AML-193 (cell line): ENCODE results near the gene NUBP1.
"Not testable (repeated sequence)": the region's sequence is repeated elsewhere in the genome, so short reads cannot be mapped to it uniquely, and the experiment has no call there.

Source experiments
- DNase-seq, 2 experiments: peaks; one replicate each; lab custom pipeline; 2025; lab: John Stamatoyannopoulos, UW

The NUBP1 gene

DNA sequence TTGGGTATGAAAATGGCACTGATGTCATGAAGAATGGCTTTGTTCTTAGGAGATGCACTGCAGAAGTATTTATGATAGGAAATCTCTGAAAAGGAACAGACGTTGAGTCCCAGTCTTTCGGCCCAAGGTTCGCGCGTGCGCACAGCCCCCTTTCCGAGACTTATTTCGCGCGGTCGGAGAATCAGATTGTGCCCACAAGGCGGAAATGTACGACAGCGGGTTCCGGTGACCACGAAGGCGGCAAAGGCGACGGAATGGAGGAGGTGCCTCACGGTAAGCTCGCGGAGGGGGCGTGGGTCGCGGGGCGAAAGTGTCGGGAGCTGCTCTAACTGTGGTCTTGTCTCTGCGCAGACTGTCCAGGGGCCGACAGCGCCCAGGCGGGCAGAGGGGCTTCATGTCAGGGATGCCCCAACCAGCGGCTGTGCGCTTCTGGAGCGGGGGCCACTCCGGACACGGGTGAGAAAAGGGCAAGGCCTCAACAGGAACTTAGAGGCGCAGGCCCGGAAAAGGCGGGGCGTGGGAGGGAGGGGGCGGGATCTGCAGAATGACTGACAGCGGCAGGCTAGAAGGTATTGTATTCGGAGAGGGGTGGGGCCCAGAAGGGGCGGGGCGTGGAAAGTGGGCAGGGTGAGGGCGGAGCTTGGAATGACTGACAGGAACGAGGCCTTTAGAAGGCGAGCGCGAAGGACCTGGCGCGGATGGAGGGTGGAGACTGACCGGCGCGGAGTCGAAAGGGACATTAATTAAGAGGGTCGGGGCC is at the start of gene NUBP1:
TSS of gene NUBP1 (plus strand) at position 233 of the 760 bp plus-strand sequence. CDS start at position 255, 22 bp downstream.
- peak; percentile 90 to 91 for DNase-seq

DNA sequence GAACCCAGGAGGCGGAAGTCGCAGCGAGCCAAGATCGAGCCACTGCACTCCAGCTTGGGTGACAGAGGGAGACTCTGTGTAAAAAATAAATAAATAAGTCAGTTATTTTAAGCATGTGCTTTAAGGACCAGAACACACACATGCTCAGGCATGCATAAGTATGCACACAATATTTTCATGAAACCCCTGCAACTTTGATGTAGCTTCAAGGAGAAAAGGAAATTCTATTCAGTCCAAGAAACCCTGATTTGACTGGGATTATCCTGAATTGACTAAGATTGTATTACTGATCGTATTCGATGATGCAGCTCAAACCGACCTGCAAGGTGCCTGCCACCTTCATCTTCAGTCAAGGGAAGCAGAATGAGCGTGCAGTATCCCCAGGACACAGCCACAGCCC is 49.8 kb upstream of the NUBP1 start:
- DNase-seq = no peak

DNA sequence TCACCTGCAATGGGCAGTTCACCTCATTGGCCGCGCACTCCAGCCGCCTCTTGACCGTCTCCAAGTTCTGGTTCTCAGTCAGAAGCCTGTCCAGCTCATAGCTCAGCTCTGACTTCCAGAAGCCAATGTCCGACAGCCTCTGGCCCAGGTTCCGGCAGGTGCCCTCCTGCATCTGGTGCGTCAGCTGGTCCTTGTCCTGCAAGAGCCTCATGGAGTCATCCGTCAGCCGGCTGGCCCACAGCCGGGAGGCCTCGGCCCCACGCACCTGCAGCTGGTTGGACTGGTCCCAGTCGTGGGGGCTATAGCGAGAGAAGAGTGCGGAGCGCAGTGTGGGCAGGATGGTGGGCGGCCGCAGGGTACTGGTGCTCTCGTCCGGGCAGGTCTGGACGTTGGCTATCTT is 49.3 kb upstream of the NUBP1 start:
- no peak for DNase-seq

DNA sequence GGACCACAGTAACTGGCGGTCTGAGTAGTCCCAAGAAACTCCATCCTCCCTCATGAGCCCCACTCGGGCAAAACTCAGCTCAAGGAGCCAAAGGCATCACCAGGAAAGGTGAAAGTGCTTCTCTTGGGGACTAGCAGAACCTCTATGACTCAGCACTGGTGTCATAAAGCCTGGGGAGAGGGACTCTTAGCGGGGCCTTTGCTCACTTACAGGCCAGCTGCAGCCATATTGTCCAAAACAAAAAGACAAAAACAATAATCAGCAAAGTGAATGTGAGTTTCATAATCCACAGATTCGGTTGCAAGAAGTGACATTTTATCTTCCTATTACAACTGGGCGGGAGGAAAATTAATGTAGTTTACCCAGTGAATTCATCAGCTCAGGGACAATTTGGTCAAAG is 48.8 kb upstream of the NUBP1 start, which contains the start of gene TEKT5:
TSS of gene TEKT5 (minus strand) at position 101 of the 400 bp plus-strand sequence. CDS start at position 44, 57 bp downstream.
- DNase-seq = no peak

DNA sequence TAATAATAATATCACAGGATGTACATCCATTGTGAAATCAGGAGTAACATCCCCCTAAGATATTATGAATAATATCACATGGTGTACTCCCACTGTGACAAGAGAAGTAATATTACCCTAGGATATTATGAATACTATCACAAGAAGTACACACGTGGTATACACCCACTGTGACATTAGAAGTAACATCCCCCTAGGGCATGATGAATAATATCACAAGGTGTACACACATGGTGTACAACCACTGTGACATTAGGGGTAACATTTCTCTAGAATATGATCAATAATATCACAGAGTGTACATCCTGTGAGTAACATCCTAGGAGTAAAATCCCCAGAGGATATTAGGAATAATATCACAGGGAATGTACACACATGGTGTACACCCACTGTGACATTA is 43.9 kb upstream of the NUBP1 start:
- DNase-seq = no peak

DNA sequence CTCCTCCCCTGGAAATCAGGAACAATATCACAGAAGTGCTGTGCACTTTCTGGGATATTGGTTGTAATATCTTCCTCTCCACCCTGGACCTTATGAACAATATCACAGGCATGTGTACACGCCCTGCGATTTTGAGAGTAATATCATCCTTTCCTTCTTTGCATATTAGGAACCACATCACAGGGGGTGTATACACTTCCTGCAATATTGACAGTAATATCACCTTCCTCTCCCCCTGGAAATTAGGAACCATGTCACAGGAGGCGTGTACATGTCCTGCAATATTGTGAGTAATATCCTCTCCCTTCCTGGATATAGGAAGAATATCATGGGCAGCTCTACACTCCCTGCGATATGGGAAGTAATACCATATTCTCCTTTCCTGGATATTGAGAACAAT is 34.7 kb upstream of the NUBP1 start:
- DNase-seq = no peak

DNA sequence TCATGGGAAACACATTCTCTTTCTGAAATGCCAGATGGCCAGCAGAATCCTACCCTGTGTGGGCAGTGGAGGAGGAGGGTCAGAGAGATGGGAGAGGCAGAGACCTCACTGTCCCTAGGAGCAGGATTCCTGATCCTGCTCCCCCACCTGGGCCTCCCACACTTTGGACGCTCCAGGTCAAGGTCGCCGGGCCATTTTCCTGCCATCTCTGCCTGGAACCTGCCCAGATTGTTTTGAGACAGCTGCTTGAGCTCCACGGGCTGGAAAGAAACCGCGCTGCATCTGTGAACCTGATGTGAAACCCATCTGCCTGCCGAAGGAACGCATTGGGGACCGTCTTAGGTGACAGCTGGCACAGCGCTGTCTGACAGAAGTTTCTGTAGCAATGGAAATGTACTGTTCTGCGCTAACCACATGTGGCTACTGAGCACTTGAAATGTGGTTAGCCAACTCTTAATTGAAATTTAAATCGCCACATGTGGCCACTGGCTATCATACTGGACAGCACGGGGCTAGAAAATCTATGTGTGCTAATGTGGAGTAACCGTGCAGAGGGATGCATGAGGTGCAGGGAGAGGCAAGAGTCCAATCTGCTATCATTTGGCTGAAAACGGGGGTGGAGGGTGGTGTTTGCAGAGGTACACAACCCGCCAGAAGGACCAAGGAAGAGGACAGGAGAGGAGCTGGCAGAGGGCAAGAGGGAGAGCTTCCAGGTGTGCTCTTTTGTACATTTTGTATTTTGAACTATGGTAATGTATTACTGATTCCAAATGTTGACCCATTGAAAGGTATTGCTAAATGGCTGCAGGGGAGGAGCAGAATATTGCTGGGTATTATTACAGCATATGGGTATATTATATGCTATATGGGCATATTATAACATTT is 15.4 kb upstream of the NUBP1 start:
- no peak for DNase-seq

DNA sequence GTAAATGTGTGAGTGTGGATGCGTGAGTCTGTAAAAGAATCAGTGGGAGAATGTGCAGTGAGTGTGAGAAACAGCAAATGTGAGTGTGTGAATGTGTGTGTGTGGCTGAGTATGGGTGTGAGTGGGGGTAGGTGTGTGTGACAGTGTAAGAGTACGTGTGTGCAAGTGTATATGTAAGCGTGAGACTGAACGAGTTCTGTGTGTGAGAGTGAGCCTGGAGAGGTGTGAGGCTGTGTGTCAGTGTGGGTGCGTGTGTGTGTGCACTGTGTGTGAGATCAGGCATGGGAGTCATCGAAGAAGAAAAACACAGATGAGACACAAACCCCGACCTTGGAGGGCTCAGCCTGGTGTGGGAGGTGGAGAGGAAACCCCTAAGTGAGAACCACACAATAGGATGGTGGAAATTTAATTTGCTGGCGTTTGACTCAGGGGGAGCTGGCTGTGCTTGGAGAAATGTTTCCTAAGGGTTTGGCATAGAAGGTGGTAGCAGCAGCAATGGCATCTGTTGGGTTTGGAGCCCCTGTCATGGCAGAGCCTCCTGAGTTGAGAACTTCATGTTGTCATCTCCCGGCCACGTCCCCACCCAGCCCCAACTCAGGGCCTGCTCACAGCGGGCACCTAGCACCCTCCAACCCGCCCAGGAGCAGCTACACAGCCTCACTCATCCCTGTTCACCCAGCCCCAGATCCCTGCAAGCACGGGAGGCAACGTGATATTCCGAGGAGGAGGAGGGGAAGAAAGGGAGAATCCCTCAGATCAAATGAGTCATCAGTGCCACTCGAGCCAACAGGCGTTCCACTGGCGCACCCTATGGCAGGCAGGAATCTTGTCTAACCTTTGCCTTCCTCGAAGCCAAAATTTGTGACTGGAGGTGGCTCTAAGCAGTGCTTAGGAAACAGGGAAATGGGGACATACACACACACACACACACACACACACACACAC is 14.3 kb upstream of the NUBP1 start:
- DNase-seq = no peak

DNA sequence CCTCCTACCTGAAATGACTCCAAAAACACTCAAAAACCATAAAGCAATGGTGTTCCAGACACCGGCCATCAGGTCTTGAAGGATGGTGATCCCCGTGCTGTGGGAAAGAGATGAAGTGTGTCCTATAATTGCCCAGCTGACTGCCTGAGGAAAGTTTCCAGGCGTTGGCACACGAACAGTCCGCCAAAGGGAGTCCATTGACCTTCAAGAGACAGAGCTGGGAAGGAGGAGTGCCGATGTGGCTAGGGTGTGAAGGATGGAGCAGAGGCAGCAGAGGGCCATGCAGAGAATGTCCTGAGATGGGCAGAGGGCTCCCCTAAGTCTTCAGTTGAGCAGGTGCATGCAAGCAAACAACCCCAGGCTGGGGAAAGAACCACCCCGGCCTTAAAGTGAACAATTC is 11.9 kb upstream of the NUBP1 start:
- no peak for DNase-seq

DNA sequence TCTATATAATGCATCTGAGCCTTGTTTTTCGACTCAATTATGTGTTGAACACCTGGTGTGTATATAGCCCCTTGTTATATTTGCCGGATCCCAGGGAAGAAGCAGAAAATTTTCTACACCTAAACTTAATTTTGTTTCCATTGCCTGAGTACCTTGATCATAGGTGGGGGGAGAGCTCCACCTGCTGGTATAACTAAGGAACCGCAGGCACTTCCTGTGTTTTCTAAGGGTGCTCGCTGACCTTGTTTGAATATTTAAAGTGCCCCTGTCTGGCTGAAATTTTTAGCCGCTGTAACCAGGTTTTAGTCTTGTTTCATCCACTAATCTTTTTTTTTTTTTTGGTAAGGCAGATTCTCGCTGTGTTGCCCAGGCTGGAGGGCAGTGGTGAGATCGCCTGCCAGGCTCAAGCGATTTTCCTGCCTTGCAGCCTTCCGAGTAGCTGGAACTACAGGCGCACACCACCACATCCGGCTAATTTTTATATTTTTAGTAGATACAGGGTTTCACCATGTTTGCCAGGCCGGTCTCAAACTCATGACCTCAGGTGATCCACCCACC is 6.5 kb upstream of the NUBP1 start:
- DNase-seq = peak; percentile 53 to 72

DNA sequence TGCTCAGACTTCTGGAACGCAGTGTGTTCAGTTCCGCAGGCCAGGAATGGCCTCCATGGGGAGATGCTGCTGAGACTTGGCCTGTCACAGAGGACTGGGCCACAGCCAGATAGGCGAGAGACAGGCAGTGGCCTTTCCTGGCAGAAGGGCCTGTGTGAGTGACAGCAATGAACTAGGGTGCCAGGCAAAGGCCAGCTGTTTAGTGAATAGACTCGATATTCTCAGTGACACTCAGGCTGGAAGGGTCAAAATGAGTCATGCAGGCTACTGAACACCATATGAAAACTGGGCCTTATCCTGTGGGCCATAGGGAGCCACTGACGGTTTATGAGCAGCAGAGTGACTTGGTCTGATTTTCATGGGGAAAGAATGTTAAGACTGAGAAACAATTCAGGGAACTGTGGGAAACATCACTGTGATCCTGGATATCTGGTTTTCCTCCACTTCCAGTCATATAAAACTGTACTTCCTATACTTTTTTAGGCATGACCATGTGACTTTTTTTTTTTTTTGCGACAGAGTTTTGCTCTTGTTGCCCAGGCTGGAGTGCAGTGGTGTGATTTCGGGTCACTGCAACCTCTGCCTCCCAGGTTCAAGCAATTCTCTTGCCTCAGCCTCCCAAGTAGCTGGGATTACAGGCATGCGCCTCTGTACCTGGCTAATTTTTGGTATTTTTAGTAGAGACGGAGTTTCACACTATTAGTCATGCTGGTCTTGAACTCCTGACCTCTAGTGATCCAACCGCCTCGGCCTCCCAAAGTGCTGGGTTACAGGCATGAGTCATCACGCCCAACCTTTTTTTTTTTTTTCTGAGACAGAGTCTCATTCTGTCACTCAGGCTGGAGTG is 5.2 kb upstream of the NUBP1 start:
- DNase-seq = peak; percentile 18 to 38

DNA sequence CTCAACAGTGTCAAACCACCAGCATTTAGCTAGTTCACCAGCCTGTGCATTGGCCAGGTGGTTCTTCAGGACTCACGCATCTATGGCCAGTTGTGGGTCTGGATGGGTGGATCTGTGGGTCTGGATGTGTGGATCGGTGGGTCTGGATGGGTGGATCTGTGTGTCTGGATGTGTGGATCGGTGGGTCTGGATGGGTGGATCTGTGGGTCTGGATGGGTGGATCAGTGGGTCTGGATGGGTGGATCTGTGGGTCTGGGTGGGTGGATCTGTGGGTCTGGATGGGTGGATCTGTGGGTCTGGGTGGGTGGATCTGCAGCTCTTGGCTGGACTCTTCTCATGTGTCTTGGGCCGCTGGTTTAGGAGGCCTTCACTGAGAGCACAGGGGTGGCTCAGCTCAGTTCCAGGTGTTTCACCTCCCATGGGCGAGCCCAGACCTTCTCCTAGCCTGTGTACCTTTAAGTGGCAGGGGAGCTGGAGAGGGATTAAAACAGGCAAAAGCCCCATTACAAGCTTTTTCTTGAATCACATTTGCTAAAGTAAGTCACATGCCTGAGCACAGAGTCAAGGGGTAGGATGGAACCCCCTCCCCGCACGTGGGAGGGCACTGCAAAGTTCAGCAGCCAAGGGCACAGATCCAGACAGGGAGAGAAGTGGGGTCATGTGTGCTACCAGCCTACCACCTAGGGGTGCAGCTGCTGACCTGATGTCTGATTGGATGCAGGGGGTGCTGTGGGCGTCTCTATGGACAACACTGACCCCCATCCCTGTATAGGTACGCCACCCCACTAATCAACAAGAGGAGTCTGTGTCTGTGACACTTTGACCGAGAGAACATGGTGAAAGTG is 3.4 kb upstream of the NUBP1 start:
- DNase-seq = no peak

DNA sequence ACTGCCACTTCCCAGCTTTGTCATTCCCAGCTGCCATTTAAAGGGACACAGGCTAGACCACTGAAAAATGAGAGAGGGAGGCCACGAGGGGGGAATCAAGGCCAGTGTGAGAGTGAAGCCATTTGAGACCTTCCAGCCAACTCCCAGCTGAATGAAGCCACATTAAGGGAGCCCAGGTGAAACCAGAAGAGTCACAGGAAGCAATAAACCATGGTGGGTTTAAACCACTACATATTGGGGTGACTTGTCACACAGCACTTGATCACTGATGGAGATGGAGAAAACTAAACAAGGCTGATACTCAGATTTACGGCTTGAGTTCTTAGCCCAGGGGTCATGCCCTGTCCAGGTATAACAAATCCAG is 2.8 kb upstream of the NUBP1 start:
- DNase-seq = no peak

DNA sequence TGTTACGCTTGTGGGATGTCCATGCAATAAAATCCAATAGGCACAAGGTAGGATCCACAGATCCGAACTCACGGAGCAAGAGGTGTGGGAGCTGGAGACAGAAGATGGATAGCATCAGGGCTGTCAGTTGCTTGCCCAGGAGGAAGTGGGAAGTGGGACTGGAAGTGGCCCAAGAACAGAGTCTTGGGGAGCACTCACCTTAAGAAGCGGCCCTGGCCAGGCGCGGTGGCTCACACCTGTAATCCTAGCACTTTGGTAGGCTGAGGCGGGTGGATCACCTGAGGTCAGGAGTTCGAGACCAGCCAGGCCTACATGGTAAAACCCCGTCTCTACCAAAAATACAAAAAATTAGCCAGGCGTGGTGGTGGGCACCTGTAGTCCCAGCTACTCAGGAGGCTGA is 2.4 kb upstream of the NUBP1 start:
- not testable (repeated sequence) for DNase-seq

DNA sequence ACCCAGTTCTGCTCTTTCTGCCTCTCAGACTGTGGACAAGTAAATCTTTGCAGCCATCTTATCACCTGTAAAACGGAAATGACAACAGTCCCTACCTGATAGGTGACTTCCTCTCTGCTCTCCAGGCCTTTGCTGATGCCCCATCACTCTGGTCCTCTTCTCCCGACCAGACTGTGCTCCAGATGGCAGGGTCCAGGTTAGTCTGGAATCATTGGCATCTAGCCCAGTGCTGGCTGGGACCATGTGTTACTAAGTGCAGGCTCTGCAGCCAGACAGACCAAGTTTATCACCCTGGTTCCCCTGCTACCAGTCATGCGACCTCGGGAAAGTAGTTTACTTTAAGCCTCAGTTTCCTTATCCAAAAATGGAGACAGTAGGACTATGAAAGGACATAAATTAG is 1.8 kb upstream of the NUBP1 start:
- DNase-seq = no peak

DNA sequence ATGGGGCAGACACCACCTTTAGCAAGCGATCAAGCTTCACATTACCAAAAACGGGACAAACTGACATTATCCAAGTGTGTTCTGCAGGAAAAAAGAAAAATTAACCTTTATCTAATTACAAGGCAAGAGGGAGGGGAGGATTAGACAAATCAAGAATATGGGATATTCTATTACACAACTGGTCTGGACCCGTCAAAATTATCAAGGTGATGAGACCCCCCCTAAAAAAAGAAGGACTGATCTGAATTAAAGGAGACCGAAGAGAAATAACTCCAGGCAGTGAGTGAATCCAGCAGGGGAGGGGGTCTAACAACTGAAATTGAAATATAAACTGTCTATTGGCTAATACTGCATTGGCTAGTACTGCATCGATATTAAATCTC is 424 bp upstream of the NUBP1 start:
- no peak for DNase-seq

DNA sequence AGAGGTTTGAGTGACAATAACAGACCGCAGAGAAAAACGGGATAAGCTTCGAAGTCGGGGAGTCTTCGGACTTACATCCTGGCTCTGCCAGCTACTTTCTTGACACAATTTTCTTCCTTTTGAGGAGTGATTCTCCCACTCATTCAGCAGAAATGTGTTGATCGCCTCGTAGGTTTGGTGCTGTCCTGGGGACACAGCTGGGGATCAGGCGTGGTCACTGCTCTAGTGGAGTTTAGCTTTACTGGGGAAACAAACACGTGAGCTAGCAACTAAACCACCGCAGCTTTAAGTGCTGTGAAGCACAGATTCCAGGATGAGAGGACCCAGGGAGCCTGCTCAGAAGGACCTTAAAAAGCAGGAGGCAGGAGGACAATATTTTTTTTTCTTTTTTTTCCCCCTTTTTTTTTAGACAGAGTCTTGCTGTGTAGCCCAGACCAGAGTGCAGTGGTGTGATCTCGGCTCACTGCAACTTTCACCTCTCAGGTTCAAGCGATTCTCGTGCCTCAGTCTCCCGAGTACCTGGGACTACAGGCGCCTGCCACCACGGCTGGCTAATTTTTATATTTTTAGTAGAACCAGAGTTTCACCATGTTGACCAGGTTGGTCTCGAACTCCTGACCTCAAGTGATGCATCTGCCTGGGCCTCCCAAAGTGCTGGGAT is 858 bp downstream of the NUBP1 start:
- no peak for DNase-seq

DNA sequence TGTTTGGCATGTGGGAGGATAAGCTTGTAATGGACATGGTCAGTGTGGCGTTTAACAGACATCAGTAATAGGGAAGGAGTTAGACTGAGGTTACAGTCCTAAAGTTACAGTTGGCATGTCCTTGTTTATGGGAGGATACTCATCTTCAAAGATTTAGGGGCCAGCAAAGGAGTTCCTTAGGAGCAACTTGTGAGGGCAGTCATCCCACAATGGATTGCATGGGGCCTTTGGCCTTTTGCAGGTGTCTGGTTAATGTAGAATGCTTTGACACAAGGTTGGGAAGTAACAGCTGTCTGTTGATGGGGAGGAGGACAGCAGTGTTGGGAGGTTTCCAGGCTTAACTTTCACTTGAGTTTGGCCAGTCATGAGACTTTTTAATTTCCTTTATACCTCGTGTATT is 2.2 kb downstream of the NUBP1 start:
- no peak for DNase-seq

DNA sequence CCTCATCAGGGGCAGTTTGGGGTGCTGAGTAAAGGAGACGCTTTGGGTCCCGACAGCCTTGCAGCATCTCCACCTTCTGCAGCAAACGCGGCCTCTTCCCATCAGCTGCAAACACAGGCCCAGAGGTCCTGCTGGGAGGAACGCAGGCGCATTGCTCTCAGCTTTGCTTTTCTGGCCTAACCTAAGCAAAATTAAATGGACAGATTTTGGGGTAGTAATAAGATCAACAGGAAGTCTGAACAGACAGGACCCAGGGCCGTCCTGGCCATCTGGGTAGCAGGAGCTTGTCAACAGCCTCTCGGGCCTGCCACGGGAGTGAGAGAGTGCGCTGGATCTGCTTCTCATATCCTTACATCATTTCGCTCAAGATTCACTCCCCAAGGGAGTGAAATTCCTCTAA is 7.2 kb downstream of the NUBP1 start:
- DNase-seq = no peak
